ENCODE measurements around the gene GAB2.

The GAB2 gene

GRCh38 chr11:78200061-78200460 lies 217.6 kb downstream of the GAB2 start:
- DNase-seq = no peak

GRCh38 chr11:78199653-78200015 lies 218.0 kb downstream of the GAB2 start:
- DNase-seq = no peak

GRCh38 chr11:78199015-78199652 lies 218.5 kb downstream of the GAB2 start:
- no peak for DNase-seq

GRCh38 chr11:78197816-78198215 lies 219.8 kb downstream of the GAB2 start:
- no peak for DNase-seq

GRCh38 chr11:78196661-78197091 lies 220.9 kb downstream of the GAB2 start:
- DNase-seq = no peak

GRCh38 chr11:78195917-78196560 lies 221.6 kb downstream of the GAB2 start:
- DNase-seq = no peak

- DNase-seq = no peak
These were observed 223.1 kb downstream of the GAB2 start for GRCh38 chr11:78194490-78194889.

GRCh38 chr11:78193806-78194205 lies 223.8 kb downstream of the GAB2 start:
- no peak for DNase-seq

- DNase-seq = no peak
These were observed 224.7 kb downstream of the GAB2 start for GRCh38 chr11:78192911-78193351.

GRCh38 chr11:78192223-78192719 lies 225.3 kb downstream of the GAB2 start:
- no peak for DNase-seq

- no peak for DNase-seq
These were observed 226.6 kb downstream of the GAB2 start for GRCh38 chr11:78190871-78191538.

- no peak for DNase-seq
These were observed 227.2 kb downstream of the GAB2 start for GRCh38 chr11:78190374-78190773.

GRCh38 chr11:78189851-78190250 lies 227.8 kb downstream of the GAB2 start:
- no peak for DNase-seq

- no peak for DNase-seq
These were observed 228.4 kb downstream of the GAB2 start for GRCh38 chr11:78189174-78189724.

- DNase-seq = peak; percentile 93
These were observed 229.1 kb downstream of the GAB2 start, which contains the start of the genes KCTD21 and USP35 for GRCh38 chr11:78188286-78189173. TSS of gene KCTD21 (minus strand) at chr11:78188626. CDS start at chr11:78174554, 14,072 bp downstream. TSS of gene USP35 (plus strand) at chr11:78188919. CDS start at chr11:78196246, 7,327 bp downstream.

GRCh38 chr11:78187366-78188285 lies 230.0 kb downstream of the GAB2 start:
- DNase-seq = no peak

GRCh38 chr11:78181185-78181584 lies 236.4 kb downstream of the GAB2 start:
- DNase-seq = no peak

- no peak for DNase-seq
These were observed 236.9 kb downstream of the GAB2 start for GRCh38 chr11:78180751-78181150.

GRCh38 chr11:78179459-78180071 lies 238.1 kb downstream of the GAB2 start:
- DNase-seq = no peak

- no peak for DNase-seq
These were observed 240.4 kb downstream of the GAB2 start for GRCh38 chr11:78177216-78177615.

All from NCI-H510A (cell line).